GM23338 (cell line): Measurements from ENCODE around the gene TRIM25. TPM values are rescaled to one million over a fixed set of nuclear protein-coding genes. Genes with fewer than 3 reads are reported as not detected.

Experiments used
- ATAC-seq: fragments of 200-7000 bp; cut with Tn5 transposase; 3 replicates; pipeline ENCODE4 v1.9.1; 2020
- DNase-seq: peaks from one replicate; pipeline ENCODE4 v3.0.0-alpha.2; 2015; ENCODE audit warnings: low spot score
- H2AFZ ChIP-seq: fragments of 200-600 bp; sonication (generic); 2 replicates; pipeline ENCODE4 v1.8.0; 2016; ENCODE audit warnings: antibody characterized with exemption, mild to moderate bottlenecking, moderate library complexity
- H3F3A ChIP-seq: fragments of 200-600 bp; sonication (generic); replicated peaks from 2 replicates; pipeline ENCODE4 v1.8.0; 2017; ENCODE audit warnings: antibody characterized with exemption, mixed run types, low read depth
- H3K27ac ChIP-seq: fragments of 200-600 bp; sonication (generic); 2 replicates; pipeline ENCODE4 v1.6.1; 2016; ENCODE audit warnings: low read depth
- H3K27me3 ChIP-seq: fragments of 200-600 bp; sonication (generic); 2 replicates; pipeline ENCODE4 v1.8.0; 2016; ENCODE audit warnings: mild to moderate bottlenecking, mixed run types, moderate library complexity; ENCODE audit not compliant: insufficient read depth
- H3K36me3 ChIP-seq: fragments of 200-600 bp; sonication (generic); 2 replicates; pipeline ENCODE4 v1.8.0; 2016; ENCODE audit warnings: mild to moderate bottlenecking; ENCODE audit not compliant: insufficient read depth
- H3K4me1 ChIP-seq: fragments of 200-600 bp; sonication (generic); 2 replicates; pipeline ENCODE4 v1.8.0; 2016; ENCODE audit warnings: mild to moderate bottlenecking, moderate library complexity; ENCODE audit not compliant: insufficient read depth
- H3K4me2 ChIP-seq: fragments of 200-600 bp; sonication (generic); 2 replicates; pipeline ENCODE4 v1.7.1; 2017; ENCODE audit warnings: mixed run types
- H3K4me3 ChIP-seq: fragments of 200-600 bp; sonication (generic); 2 replicates; pipeline ENCODE4 v1.6.1; 2016; ENCODE audit warnings: mixed run types
- H3K79me2 ChIP-seq: fragments of 200-600 bp; sonication (generic); replicated peaks from 2 replicates; pipeline ENCODE4 v1.8.0; 2017; ENCODE audit warnings: mild to moderate bottlenecking; ENCODE audit not compliant: insufficient read depth
- H3K9me2 ChIP-seq: fragments of 200-600 bp; sonication (generic); 2 replicates; pipeline ENCODE4 v1.8.0; 2017; ENCODE audit not compliant: insufficient read depth
- H4K20me1 ChIP-seq: fragments of 200-600 bp; sonication (generic); replicated peaks from 2 replicates; pipeline ENCODE4 v1.8.0; 2017; ENCODE audit warnings: mild to moderate bottlenecking; ENCODE audit not compliant: insufficient read depth
- H3K27ac Mint-ChIP-seq: 2 replicates; pipeline ENCODE4 v1.8.0; 2020; ENCODE audit warnings: inconsistent platforms, mild to moderate bottlenecking, moderate library complexity, mixed read lengths
- H3K27me3 Mint-ChIP-seq: 3 replicates; pipeline ENCODE4 v1.8.0; 2022; ENCODE audit warnings: low read depth, mild to moderate bottlenecking, moderate library complexity, mixed read lengths, inconsistent platforms; ENCODE audit not compliant: insufficient read depth, poor library complexity
- H3K36me3 Mint-ChIP-seq: 3 replicates; pipeline ENCODE4 v1.8.0; 2021; ENCODE audit warnings: low read depth, mild to moderate bottlenecking, inconsistent platforms, moderate library complexity, mixed read lengths
- H3K4me1 Mint-ChIP-seq: 3 replicates; pipeline ENCODE4 v1.8.0; 2020; ENCODE audit warnings: mild to moderate bottlenecking, inconsistent platforms, mixed read lengths
- H3K4me3 Mint-ChIP-seq: 3 replicates; pipeline ENCODE4 v1.8.0; 2021; ENCODE audit warnings: moderate library complexity, mild to moderate bottlenecking, inconsistent platforms, mixed read lengths
- H3K9me3 Mint-ChIP-seq: 3 replicates; pipeline ENCODE4 v1.8.0; 2020; ENCODE audit warnings: moderate library complexity, mild to moderate bottlenecking, inconsistent platforms, mixed read lengths
- CREB1 ChIP-seq: fragments of 250-450 bp; sonication (Bioruptor Pico); IDR thresholded peaks from 2 replicates; pipeline ENCODE4 v1.5.0; 2020; ENCODE audit warnings: low read depth, mild to moderate bottlenecking, moderate library complexity
- CTCF ChIP-seq, 2 experiments: fragments of 200-600 bp in 1 of 2; sonication (generic) in 1 of 2; conservative IDR thresholded peaks; 2 replicates each; pipeline versions ENCODE4 v1.5.1 to v1.6.1; 2016 to 2017; ENCODE audit warnings: antibody characterized with exemption in 2 of 2, low read depth in 2 of 2, mild to moderate bottlenecking in 2 of 2, moderate library complexity in 1 of 2
- ETS1 ChIP-seq: IDR thresholded peaks from 2 replicates; pipeline ENCODE4 v1.6.1; 2016; ENCODE audit warnings: antibody characterized with exemption
- EZH2phosphoT487 ChIP-seq: fragments of 200-600 bp; sonication (generic); IDR thresholded peaks from one replicate; pipeline ENCODE4 v1.8.1; 2018; ENCODE audit warnings: antibody characterized with exemption; ENCODE audit not compliant: unreplicated experiment
- JUNB ChIP-seq: IDR thresholded peaks from one replicate; pipeline ENCODE4 v1.6.1; 2016; ENCODE audit warnings: antibody characterized with exemption; ENCODE audit not compliant: unreplicated experiment
- NANOG ChIP-seq: IDR thresholded peaks from 2 replicates; pipeline ENCODE4 v1.6.1; 2016; ENCODE audit warnings: antibody characterized with exemption, borderline replicate concordance
- POLR2AphosphoS5 ChIP-seq: IDR thresholded peaks from 2 replicates; pipeline ENCODE4 v1.6.1; 2016; ENCODE audit warnings: antibody characterized with exemption, low read depth
- REST ChIP-seq: IDR thresholded peaks from one replicate; pipeline ENCODE4 v1.6.1; 2018; ENCODE audit warnings: antibody characterized with exemption; ENCODE audit not compliant: unreplicated experiment
- STAT1 ChIP-seq: IDR thresholded peaks from one replicate; pipeline ENCODE4 v1.6.1; 2016; ENCODE audit warnings: antibody characterized with exemption; ENCODE audit not compliant: unreplicated experiment
- ZNF114 ChIP-seq: fragments of 250-450 bp; sonication (Bioruptor Pico); IDR thresholded peaks from 2 replicates; pipeline ENCODE4 v1.5.0; 2020; ENCODE audit warnings: mild to moderate bottlenecking, moderate library complexity
- ZNF331 ChIP-seq: fragments of 250-450 bp; sonication (Bioruptor Pico); IDR thresholded peaks from 2 replicates; pipeline ENCODE4 v1.5.0; 2020; ENCODE audit warnings: low read depth, mild to moderate bottlenecking, moderate library complexity
- ZNF462 ChIP-seq: fragments of 250-450 bp; sonication (Bioruptor Pico); IDR thresholded peaks from 2 replicates; pipeline ENCODE4 v1.5.0; 2020; ENCODE audit warnings: mild to moderate bottlenecking, moderate library complexity
- polyA plus RNA-seq: library from polyadenylated mRNA; unstranded; fragments of >200 nt; fragmentation: Nextera tagmentation; extraction: Ambion mirVana; gene quantifications from 2 replicates; pipeline ENCODE4 v1.2.1, GENCODE V29; 2016
- total RNA-seq: library from RNA; depleted of rRNA; stranded (reverse); fragments of >200 nt; shearing (Covaris generic); gene quantifications from 2 replicates; pipeline ENCODE4 v1.2.3, GENCODE V29; 2014

The TRIM25 gene
- total and polyA plus RNA-seq, 2 experiments from 2014 or later: 19.6 to 36.2 TPM

GRCh38 chr17:56903560-56903959 is 10.3 kb downstream of the TRIM25 start (continued):
- TF ChIP-seq ZNF462 (CRISPR knock-in tag) (no peak), EZH2phosphoT487 (no peak), ZNF114 (CRISPR knock-in tag) (no peak), ETS1 (no peak)

GRCh38 chr17:56902348-56902747 is 11.5 kb downstream of the TRIM25 start:
- Histone ChIP-seq H3K79me2 (no peaks in the 10 kb centered on the region), H3K9me2 (no peaks in the 10 kb centered on the region), H3K27me3 (no peaks in the 10 kb centered on the region), H3K4me3 (no peak overlapping the region), H4K20me1 (no peaks in the 10 kb centered on the region), H3K27ac (no peak overlapping the region), H2AFZ (no peak overlapping the region), H3K4me1 (0 out of 2 replicates have a peak, but pooled peaks cover 3% of the 10 kb centered on the region), H3K4me2 (no peak overlapping the region), H3F3A (no peaks in the 10 kb centered on the region), H3K36me3 (peaks cover 36% of the 10 kb centered on the region)
- DNase-seq (no peak), ATAC-seq (no peak)
- peaks cover 2% of the 10 kb centered on the region for H3K27me3 Mint-ChIP-seq
- H3K9me3 Mint-ChIP-seq: no peaks in the 10 kb centered on the region
- peaks cover 8% of the 10 kb centered on the region for H3K4me1 Mint-ChIP-seq
- H3K36me3 Mint-ChIP-seq: peaks cover 74% of the 10 kb centered on the region
- no peak overlapping the region for H3K4me3 Mint-ChIP-seq
- H3K27ac Mint-ChIP-seq: no peak overlapping the region
- TF ChIP-seq NANOG (no peak), CTCF (conservative IDR thresholded peaks at IDR 0.05; ENCODE audit: low read depth in 2 of 2) (no peak), REST (no peak), CREB1 (CRISPR knock-in tag) (no peak), STAT1 (no peak), ZNF331 (CRISPR knock-in tag) (no peak), JUNB (no peak), POLR2AphosphoS5 (no peak), ETS1 (no peak), EZH2phosphoT487 (no peak), ZNF114 (CRISPR knock-in tag) (no peak)
